GM12801 (cell line): ENCODE measurements around the gene SNTB2.

ENCODE experiments used
- CTCF ChIP-seq: IDR thresholded peaks from one replicate; pipeline ENCODE4 v1.5.1; 2011; ENCODE audit warnings: control low read depth; ENCODE audit not compliant: insufficient read length; ENCODE audit errors: extremely low read depth

The SNTB2 gene

GRCh38 chr16:69186642-69187445 is at the start of gene SNTB2:
SNTB2 (plus strand) TSS chr16:69187164; CDS start chr16:69187167, 3 bp downstream.
- TF ChIP-seq CTCF, result no peak

- no peak for TF ChIP-seq CTCF
These were observed 48.4 kb upstream of the SNTB2 start for GRCh38 chr16:69138608-69139007.

- TF ChIP-seq CTCF, result no peak
These were observed 46.0 kb upstream of the SNTB2 start for GRCh38 chr16:69141014-69141413.

- TF ChIP-seq CTCF, result no peak
These were observed 45.0 kb upstream of the SNTB2 start for GRCh38 chr16:69141936-69142335.

GRCh38 chr16:69143116-69143515 is 43.8 kb upstream of the SNTB2 start:
- TF ChIP-seq CTCF, result no peak

GRCh38 chr16:69145658-69146057 is 41.3 kb upstream of the SNTB2 start:
- no peak for TF ChIP-seq CTCF

- no peak for TF ChIP-seq CTCF
These were observed 36.7 kb upstream of the SNTB2 start for GRCh38 chr16:69150146-69150865.
